BE2C (cell line): ENCODE data around the gene RNASEH1.
A peak's percentile ranks its signal among the peaks of the same experiment; 100 is the strongest.

ENCODE experiments used
- DNase-seq: peaks from one replicate; pipeline ENCODE4 v3.0.0-alpha.2; 2020
- H3K27me3 ChIP-seq: fragments of 250-450 bp; sonication (Bioruptor Pico); 2 replicates; pipeline ENCODE4 v1.5.1; 2020; ENCODE audit warnings: mild to moderate bottlenecking
- H3K36me3 ChIP-seq: fragments of 250-450 bp; sonication (Bioruptor Pico); 2 replicates; pipeline ENCODE4 v1.5.1; 2020; ENCODE audit warnings: mild to moderate bottlenecking
- H3K4me1 ChIP-seq: fragments of 250-450 bp; sonication (Bioruptor Pico); 2 replicates; pipeline ENCODE4 v1.5.1; 2020
- H3K4me3 ChIP-seq: 2 replicates; pipeline ENCODE4 v1.5.1; 2011; ENCODE audit warnings: low read depth, low read length
- H3K9me3 ChIP-seq: fragments of 250-450 bp; sonication (Bioruptor Pico); 2 replicates; pipeline ENCODE4 v1.5.1; 2020
- TF ChIP-seq, protein P1 (sequence below): IDR thresholded peaks from 2 replicates; pipeline ENCODE4 v1.5.1; 2012; ENCODE audit warnings: mild to moderate bottlenecking, low read depth, low read length

The RNASEH1 gene

DNA sequence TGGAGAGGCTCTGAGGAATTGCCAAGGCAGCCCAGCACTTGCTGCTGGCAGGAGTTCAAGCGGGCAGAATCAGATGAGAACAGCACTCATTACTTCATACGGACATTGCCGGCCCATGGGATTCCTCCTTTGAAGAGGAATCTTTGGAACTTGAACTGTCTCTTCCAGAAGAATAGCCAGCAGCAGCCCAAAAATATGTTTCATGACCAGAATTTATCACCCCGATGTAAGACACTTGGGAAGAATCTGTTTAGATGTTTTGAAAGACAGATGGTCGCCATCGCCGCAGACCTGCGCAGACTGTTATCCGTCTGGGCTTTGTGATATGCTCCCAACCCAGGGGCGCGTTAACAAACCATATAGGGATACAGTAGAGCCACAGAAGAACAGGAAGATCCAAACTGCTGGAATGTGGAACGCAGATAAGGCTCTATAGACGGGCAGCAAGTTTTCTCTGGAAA lies 35.1 kb downstream of the RNASEH1 start:
- Histone ChIP-seq H3K4me3 (peak overlapping the region; percentile 25), H3K27me3 (no peaks in the 10 kb centered on the region), H3K36me3 (no peaks in the 10 kb centered on the region), H3K4me1 (peaks cover 18% of the 10 kb centered on the region), H3K9me3 (no peaks in the 10 kb centered on the region)
- no peak for DNase-seq
- TF ChIP-seq, protein P1, sequence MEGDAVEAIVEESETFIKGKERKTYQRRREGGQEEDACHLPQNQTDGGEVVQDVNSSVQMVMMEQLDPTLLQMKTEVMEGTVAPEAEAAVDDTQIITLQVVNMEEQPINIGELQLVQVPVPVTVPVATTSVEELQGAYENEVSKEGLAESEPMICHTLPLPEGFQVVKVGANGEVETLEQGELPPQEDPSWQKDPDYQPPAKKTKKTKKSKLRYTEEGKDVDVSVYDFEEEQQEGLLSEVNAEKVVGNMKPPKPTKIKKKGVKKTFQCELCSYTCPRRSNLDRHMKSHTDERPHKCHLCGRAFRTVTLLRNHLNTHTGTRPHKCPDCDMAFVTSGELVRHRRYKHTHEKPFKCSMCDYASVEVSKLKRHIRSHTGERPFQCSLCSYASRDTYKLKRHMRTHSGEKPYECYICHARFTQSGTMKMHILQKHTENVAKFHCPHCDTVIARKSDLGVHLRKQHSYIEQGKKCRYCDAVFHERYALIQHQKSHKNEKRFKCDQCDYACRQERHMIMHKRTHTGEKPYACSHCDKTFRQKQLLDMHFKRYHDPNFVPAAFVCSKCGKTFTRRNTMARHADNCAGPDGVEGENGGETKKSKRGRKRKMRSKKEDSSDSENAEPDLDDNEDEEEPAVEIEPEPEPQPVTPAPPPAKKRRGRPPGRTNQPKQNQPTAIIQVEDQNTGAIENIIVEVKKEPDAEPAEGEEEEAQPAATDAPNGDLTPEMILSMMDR = no peak

DNA sequence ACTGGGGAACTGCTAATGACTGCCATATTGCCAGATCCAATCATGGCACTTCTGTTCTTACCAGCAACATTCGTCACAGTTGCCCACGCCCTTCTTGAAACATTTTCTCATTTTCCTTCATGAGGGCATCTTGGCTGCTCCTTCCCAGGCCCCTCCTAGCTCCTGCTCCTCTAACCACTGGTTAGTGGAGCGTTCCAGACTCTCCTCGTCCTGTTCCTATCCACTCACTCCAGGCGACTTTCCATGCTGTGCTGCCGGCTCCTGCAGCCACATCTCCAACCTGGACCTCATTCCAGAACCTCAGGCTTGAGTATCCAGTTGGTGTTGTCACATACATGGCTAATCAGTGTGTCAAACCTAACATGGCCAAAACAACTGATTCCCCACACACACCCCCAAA lies 37.5 kb downstream of the RNASEH1 start:
- DNase-seq = no peak
- no peak overlapping the region for H3K4me3 ChIP-seq
- TF ChIP-seq, protein P1 = no peak

DNA sequence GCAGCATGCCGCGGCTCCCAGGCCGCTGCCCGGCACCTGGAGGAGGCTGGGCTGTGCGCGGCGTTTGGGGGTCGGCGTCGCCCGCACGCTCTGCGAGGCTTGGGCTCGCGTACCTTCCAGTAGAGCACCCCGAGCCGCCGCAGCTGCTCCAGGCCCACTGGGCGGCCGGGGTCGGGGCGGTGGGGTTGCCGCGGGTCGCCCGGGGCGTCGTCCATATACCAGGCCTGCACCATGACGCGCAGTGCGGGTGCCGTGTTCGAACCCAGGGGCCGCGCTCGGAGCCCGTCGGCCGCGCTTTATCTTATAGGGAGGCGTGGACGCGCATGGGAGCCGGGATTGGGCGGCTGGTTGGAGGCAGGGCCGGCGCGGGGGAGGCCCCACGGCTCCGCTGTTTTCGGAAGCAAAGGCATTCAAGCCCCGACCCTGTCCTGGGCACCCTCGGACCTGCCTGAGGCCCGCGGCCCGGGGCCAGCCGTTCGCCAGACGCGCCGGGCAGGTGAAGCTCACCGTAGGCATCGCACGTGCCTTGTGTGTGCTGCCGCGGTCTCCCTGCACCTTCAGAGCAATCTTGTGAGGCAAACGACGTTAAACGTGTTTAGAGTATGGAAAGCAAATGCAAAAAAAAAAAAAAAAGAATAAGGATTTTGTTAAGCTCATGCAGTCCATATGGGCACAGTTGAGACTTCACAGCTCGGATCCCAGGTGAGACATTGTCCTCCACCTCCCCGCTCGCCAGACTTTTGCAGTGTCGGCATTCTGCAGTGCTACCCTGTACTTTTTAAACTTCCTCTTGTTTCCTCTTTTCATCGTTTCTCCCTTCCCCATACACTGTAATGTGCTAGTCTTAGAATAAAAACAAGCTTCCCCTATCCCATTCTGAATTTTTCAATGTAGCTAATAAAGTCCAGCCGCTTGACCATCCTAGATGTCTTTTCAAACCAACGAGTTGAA lies 38.6 kb downstream of the RNASEH1 start, which contains the start of gene ADI1:
TSS of gene ADI1 (minus strand) at position 277 of the 951 bp plus-strand sequence. CDS start at position 233, 44 bp downstream.
- H3K4me3 ChIP-seq = peak within 1 kb of the TSS; percentile 69
- H3K36me3 ChIP-seq = no peaks in the 10 kb centered on the region
- TF ChIP-seq, protein P1 = no peak
- H3K4me1 ChIP-seq = peaks cover 11% of the 10 kb centered on the region
- no peaks in the 10 kb centered on the region for H3K9me3 ChIP-seq
- DNase-seq = peak; percentile 74
- no peaks in the 10 kb centered on the region for H3K27me3 ChIP-seq

More for the DNA sequence above, 37.5 kb downstream of the RNASEH1 start:
- Histone ChIP-seq H3K4me1 (peaks cover 18% of the 10 kb centered on the region), H3K36me3 (no peaks in the 10 kb centered on the region), H3K9me3 (no peaks in the 10 kb centered on the region), H3K27me3 (no peaks in the 10 kb centered on the region)

DNA sequence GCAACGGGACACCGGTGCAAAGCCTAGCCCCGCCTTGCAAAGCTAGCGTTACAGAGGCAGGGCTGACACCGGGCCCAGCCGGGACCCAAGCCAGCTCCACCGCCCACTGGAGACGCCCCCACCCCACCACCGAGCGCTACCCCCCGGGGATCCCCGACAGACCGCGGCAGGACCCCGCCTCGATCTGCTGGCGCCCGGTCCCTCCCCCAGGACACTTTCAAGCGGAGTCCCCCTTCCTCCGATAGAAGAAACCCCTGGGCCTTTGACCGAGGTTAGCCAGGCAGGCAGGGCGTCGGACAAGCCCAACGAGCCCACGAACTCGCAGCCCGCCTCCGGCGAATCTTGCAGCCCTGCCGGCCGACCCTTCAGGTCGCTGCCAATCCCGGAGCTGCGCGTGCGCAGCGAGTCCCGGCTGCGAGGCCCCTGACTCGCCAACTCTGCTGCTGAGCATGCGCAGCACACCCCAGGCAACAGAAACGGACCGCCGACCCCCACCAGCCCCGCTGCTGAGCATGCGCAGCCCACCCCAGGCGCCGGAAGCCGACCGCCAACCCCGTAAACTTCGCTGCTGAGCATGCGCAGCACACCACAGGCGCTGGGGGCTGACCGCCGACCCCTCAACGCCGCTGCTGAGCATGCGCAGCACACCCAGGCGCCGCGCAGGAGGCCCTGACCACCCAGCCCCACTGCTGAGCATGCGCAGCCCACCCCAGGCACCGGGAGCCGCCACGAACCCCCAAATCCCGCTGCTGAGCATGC lies 39.5 kb downstream of the RNASEH1 start:
- TF ChIP-seq, protein P1 = no peak
- H3K27me3 ChIP-seq = no peaks in the 10 kb centered on the region
- H3K9me3 ChIP-seq = no peaks in the 10 kb centered on the region
- DNase-seq = peak; percentile 100
- peak overlapping the region; percentile 69 for H3K4me3 ChIP-seq
- H3K4me1 ChIP-seq = peaks cover 2% of the 10 kb centered on the region
- no peaks in the 10 kb centered on the region for H3K36me3 ChIP-seq

DNA sequence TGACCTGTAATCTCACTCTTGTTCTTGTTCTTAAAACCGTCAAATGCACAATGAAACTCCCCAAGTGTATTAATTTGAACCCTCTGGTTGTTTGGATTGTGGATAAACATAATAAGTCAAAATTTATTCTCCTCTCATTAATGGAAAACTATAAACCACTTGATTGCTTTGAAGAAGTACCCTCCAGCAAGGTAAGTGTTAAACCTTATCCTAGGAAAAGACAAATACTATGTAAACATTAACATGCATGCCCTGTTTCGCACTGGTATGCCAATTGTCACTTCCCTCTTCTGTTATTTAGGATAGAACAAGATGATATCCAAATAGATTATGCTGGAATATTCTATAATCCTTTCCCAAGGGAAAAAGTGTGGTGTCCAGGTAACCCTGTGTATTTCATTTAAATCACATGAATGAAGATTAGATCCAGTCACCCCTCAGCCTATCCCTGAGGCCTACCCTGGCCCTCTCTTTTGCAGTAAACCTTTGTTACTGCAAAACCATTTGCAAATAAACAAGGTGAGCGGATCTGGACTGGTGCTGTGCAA lies 40.1 kb downstream of the RNASEH1 start:
- Histone ChIP-seq H3K9me3 (no peaks in the 10 kb centered on the region), H3K27me3 (no peaks in the 10 kb centered on the region), H3K36me3 (no peaks in the 10 kb centered on the region), H3K4me3 (peak overlapping the region; percentile 62), H3K4me1 (no peaks in the 10 kb centered on the region)
- no peak for DNase-seq
- TF ChIP-seq, protein P1 = no peak
